Measurements from ENCODE around the gene MRPL2. TPM values are rescaled to one million over a fixed set of nuclear protein-coding genes. Genes with fewer than 3 reads are reported as not detected.

Gene MRPL2
- total and polyA plus RNA-seq, 2 of the 8 experiments (the other 6 are each of a cell fraction or from before 2014, with no cell fraction given): 58.7 to 99.9 TPM

DNA sequence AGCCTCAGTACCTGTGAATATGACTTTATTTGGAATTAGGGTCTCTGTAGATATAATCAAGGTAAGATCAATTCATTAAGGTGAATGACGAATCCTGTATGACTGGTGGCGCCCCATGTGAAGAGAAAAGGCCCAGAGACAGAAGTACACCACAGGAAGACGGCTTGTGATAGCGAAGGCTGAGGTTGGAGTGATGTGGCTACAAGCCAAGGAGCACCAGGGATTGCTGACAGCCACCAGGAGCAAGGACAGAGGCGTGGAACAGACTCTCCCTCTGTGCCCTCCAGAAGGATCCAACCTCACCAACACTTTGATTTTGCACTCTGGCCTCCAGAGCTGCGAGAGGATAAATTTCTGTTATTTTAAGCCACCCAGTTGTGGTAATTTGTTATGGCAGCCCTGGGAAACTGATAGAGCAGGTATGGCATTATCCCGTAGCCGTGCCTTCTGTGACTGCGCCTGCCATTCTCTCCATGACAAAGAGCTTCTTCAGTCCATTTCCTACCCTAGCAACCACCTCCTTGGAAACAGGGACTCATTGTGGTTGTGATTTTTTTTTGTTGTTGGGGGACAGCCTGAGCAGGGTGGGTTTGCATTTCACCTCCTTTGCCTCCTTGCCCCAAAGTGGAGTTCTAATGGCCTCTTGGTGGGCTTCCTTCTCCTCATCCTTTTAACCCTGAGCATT is 46.4 kb upstream of the MRPL2 start:
- peak overlapping the region; percentile 0 to 5; a peak in 2 of 4 replicates for H3K4me2 ChIP-seq (ENCODE audit: insufficient read depth in 1 of 2, low read depth in 2 of 2, low read length in 2 of 2)
- no peak overlapping the region for H2BK20ac ChIP-seq (ENCODE audit: low read length)
- no peaks in the 10 kb centered on the region for H4K20me1 ChIP-seq (replicated peaks in 1 of 2; ENCODE audit: control insufficient read depth in 1 of 2, insufficient read depth in 2 of 2, low read length in 2 of 2)
- no peak overlapping the region for H4K91ac ChIP-seq (replicated peaks; ENCODE audit: insufficient read length, low read length)
- H3K79me1 ChIP-seq (ENCODE audit: low read depth, low read length): peaks cover 4% of the 10 kb centered on the region; the same call in 1 of the 2 replicates
- H3K18ac ChIP-seq (ENCODE audit: extremely low read depth, low read length): no peak overlapping the region
- H3K23ac ChIP-seq (ENCODE audit: insufficient read length): no peak overlapping the region
- ChIA-PET POLR2A (ENCODE audit: partially characterized antibody) (interaction anchor here (1.7 to 2.5 kb wide), 2 partner anchors 14 to 22 kb away, joined by 5 read pairs; no protein-coding TSS in a partner anchor), CTCF (ENCODE audit: partially characterized antibody) (interaction anchor here (0.6 kb wide), 2 partner anchors 77 to 276 kb away, joined by 3 read pairs; no protein-coding TSS in a partner anchor)
- H3K27me3 ChIP-seq (replicated peaks in 1 of 4; ENCODE audit: control insufficient read depth in 3 of 4, extremely low read depth in 1 of 4, insufficient read depth in 3 of 4, low read length in 3 of 4): no peaks in the 10 kb centered on the region
- no peaks in the 10 kb centered on the region for H3K23me2 ChIP-seq (ENCODE audit: low read depth, low read length)
- 0 out of 2 replicates have a peak overlapping the region, but pooled peaks have one; percentile 9 for H2BK5ac ChIP-seq (ENCODE audit: low read depth, low read length)
- no peak overlapping the region for H3K9ac ChIP-seq (replicated peaks in 1 of 4; ENCODE audit: extremely low read depth in 1 of 4, low read depth in 3 of 4, low read length in 3 of 4)
- 0 out of 2 replicates have a peak overlapping the region, but pooled peaks have one; percentile 72 for H2BK15ac ChIP-seq (ENCODE audit: low read length)
- no peaks in the 10 kb centered on the region for H3K36me3 ChIP-seq (ENCODE audit: control insufficient read depth in 2 of 4, insufficient read depth in 4 of 4, low read length in 3 of 4)
- no peak overlapping the region for H2AFZ ChIP-seq (ENCODE audit: low read length)
- H3K9me3 ChIP-seq (ENCODE audit: insufficient read depth in 2 of 2, low read depth in 1 of 2, low read length in 1 of 2): no peaks in the 10 kb centered on the region
- no peak overlapping the region for H3K56ac ChIP-seq (replicated peaks; ENCODE audit: insufficient read length, low read depth, low read length)
- H4K8ac ChIP-seq (ENCODE audit: extremely low read depth, insufficient read depth, low read length): no peak overlapping the region; the same call in 1 of the 2 replicates
- H3K4me1 ChIP-seq (replicated peaks in 1 of 4; ENCODE audit: control insufficient read depth in 3 of 4, insufficient read depth in 4 of 4, low read length in 3 of 4): peaks cover 3 to 13% (median 6%) of the 10 kb centered on the region in 4 experiments; a peak in 5 of 7 replicates
- WGBS, 2 experiments (ENCODE audit: extremely low coverage in 1 of 2, insufficient coverage in 1 of 2, insufficient read length in 1 of 2, insufficient replicate concordance in 2 of 2, low coverage in 1 of 2, low lambda C conversion rate in 2 of 2, missing lambda C conversion rate in 1 of 2): 84% methylated on average over 9 of the region's 9 CpGs; no CpG with 5 or more reads in 1 of the 2 experiments
- H2BK120ac ChIP-seq (replicated peaks; ENCODE audit: low read depth, low read length): no peak overlapping the region
- no peak overlapping the region for H2BK12ac ChIP-seq (ENCODE audit: low read depth, low read length)
- DNase-seq (ENCODE audit: low read depth in 1 of 2, low spot score in 2 of 2) (no peak), FAIRE-seq (no peak)
- H3K4me3 ChIP-seq (ENCODE audit: extremely low read depth in 1 of 4, insufficient read depth in 2 of 4, low read depth in 3 of 4, low read length in 4 of 4): no peak overlapping the region
- peak overlapping the region; percentile 67; the same call in 1 of the 2 replicates for H3K27ac ChIP-seq (ENCODE audit: low read depth, low read length)
- H2AK5ac ChIP-seq (ENCODE audit: low read depth, low read length): no peak overlapping the region
- peaks cover 0 to 64% of the 10 kb centered on the region in 2 experiments; a peak in 2 of 4 replicates for H3K79me2 ChIP-seq (ENCODE audit: control insufficient read depth in 1 of 2, insufficient read depth in 2 of 2, low read length in 2 of 2)
- H4K5ac ChIP-seq (ENCODE audit: insufficient read length, low read depth, low read length): no peak overlapping the region
- H3K4ac ChIP-seq (replicated peaks; ENCODE audit: insufficient read length, low read depth, low read length): no peak overlapping the region
- H3K14ac ChIP-seq (ENCODE audit: insufficient read length): no peak overlapping the region
- TF ChIP-seq JUND (IDR thresholded peaks at IDR 0.05; ENCODE audit: low read length) (no peak), TCF12 (IDR thresholded peaks at IDR 0.05; ENCODE audit: low read depth, low read length) (no peak), BACH1 (IDR thresholded peaks at IDR 0.05; ENCODE audit: low read length) (no peak), NRF1 (IDR thresholded peaks at IDR 0.05; ENCODE audit: low read depth, low read length) (no peak)
